Measurements from ENCODE around the gene PRR15L.
"Not testable (repeated sequence)": the region's sequence is repeated elsewhere in the genome, so short reads cannot be mapped to it uniquely, and the experiment has no call there.

PRR15L gene

GRCh38 chr17:47988445-47988844 lies 30.8 kb upstream of the PRR15L start:
- not testable (repeated sequence) for H3K23ac ChIP-seq (ENCODE audit: low read length); H4K12ac ChIP-seq (ENCODE audit: low read depth, low read length); H2BK120ac ChIP-seq (ENCODE audit: insufficient read depth, low read length, poor library complexity); H3K79me1 ChIP-seq (ENCODE audit: low read length); H3K4ac ChIP-seq (ENCODE audit: low read depth, low read length); H3K9ac ChIP-seq (ENCODE audit: low read length); H3K79me2 ChIP-seq (ENCODE audit: control insufficient read depth, insufficient read depth, low read length, poor library complexity); H3K36me3 ChIP-seq (ENCODE audit: control insufficient read depth in 1 of 2, insufficient read depth in 2 of 2, low read length in 2 of 2); H2BK12ac ChIP-seq (ENCODE audit: low read length); H3K4me3 ChIP-seq (ENCODE audit: low read depth, low read length); H4K8ac ChIP-seq (ENCODE audit: low read depth, low read length); H3K4me2 ChIP-seq (ENCODE audit: low read length); H2BK5ac ChIP-seq (ENCODE audit: low read depth, low read length, poor library complexity); H2AK5ac ChIP-seq (ENCODE audit: low read length); H2AFZ ChIP-seq (ENCODE audit: insufficient read depth, low read length, poor library complexity); H3K4me1 ChIP-seq (ENCODE audit: control insufficient read depth in 1 of 2, insufficient read depth in 2 of 2, low read length in 2 of 2); DNase-seq; H3K27ac ChIP-seq (ENCODE audit: low read depth, low read length); H4K91ac ChIP-seq (ENCODE audit: low read depth, low read length); H3K18ac ChIP-seq (ENCODE audit: low read length); H3K27me3 ChIP-seq (ENCODE audit: insufficient read depth, low read length); H3K14ac ChIP-seq (ENCODE audit: low read length); H3K9me3 ChIP-seq (ENCODE audit: insufficient read depth, low read depth, low read length)
- WGBS (ENCODE audit: extremely low coverage, insufficient coverage, insufficient read length), result no CpG with 5 or more reads among the region's 1 CpG

GRCh38 chr17:47987240-47987835 lies 29.7 kb upstream of the PRR15L start:
- Histone ChIP-seq H4K8ac (ENCODE audit: low read depth, low read length) (no peak overlapping the region), H2BK12ac (ENCODE audit: low read length) (no peak overlapping the region), H3K4ac (ENCODE audit: low read depth, low read length) (no peak overlapping the region), H3K4me1 (ENCODE audit: control insufficient read depth in 1 of 2, insufficient read depth in 2 of 2, low read length in 2 of 2) (peaks cover 6 to 7% of the 10 kb centered on the region in 2 experiments), H3K9me3 (ENCODE audit: insufficient read depth, low read depth, low read length) (peaks cover 5% of the 10 kb centered on the region), H4K12ac (ENCODE audit: low read depth, low read length) (no peak overlapping the region), H3K27me3 (ENCODE audit: insufficient read depth, low read length) (no peaks in the 10 kb centered on the region), H3K18ac (ENCODE audit: low read length) (no peak overlapping the region), H4K91ac (ENCODE audit: low read depth, low read length) (no peak overlapping the region), H3K27ac (ENCODE audit: low read depth, low read length) (no peak overlapping the region), H3K79me2 (ENCODE audit: control insufficient read depth, insufficient read depth, low read length, poor library complexity) (no peaks in the 10 kb centered on the region), H2BK120ac (ENCODE audit: insufficient read depth, low read length, poor library complexity) (no peak overlapping the region), H3K79me1 (ENCODE audit: low read length) (no peaks in the 10 kb centered on the region), H3K23ac (ENCODE audit: low read length) (no peak overlapping the region), H3K36me3 (ENCODE audit: control insufficient read depth in 1 of 2, insufficient read depth in 2 of 2, low read length in 2 of 2) (peaks cover 8 to 9% of the 10 kb centered on the region in 2 experiments), H2AK5ac (ENCODE audit: low read length) (no peak overlapping the region), H3K9ac (ENCODE audit: low read length) (no peak overlapping the region), H3K14ac (ENCODE audit: low read length) (no peak overlapping the region), H3K4me3 (ENCODE audit: low read depth, low read length) (no peak overlapping the region), H2AFZ (ENCODE audit: insufficient read depth, low read length, poor library complexity) (no peak overlapping the region), H3K4me2 (ENCODE audit: low read length) (no peak overlapping the region), H2BK5ac (ENCODE audit: low read depth, low read length, poor library complexity) (no peak overlapping the region)
- WGBS (ENCODE audit: extremely low coverage, insufficient coverage, insufficient read length), result no CpG with 5 or more reads among the region's 17 CpGs
- no peak for DNase-seq

DNA sequence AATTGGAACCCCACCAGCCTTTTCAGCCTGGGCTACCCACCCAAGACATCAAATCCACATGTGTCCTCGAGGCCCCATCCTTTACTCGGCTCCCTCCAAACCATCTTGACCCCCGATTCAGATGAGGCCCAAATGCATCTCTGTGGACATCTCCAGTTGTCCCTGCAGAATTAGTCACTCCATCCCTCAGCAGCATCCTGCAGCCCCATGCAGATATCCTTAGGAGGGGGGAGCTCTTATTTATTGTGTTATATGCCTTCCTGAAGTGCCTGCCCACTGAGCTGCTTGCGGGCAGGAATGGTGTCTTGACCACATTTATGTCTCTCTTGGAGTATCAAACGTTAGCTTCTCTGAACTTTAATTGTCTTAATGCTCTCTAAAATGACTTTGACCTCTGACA lies 28.8 kb upstream of the PRR15L start:
- Histone ChIP-seq H2BK5ac (ENCODE audit: low read depth, low read length, poor library complexity) (no peak overlapping the region), H3K4me3 (ENCODE audit: low read depth, low read length) (no peak overlapping the region), H3K23ac (ENCODE audit: low read length) (no peak overlapping the region), H3K9me3 (ENCODE audit: insufficient read depth, low read depth, low read length) (peaks cover 5% of the 10 kb centered on the region), H3K14ac (ENCODE audit: low read length) (no peak overlapping the region), H2BK12ac (ENCODE audit: low read length) (no peak overlapping the region), H3K18ac (ENCODE audit: low read length) (no peak overlapping the region), H4K12ac (ENCODE audit: low read depth, low read length) (no peak overlapping the region), H4K91ac (ENCODE audit: low read depth, low read length) (no peak overlapping the region), H3K27me3 (ENCODE audit: insufficient read depth, low read length) (no peaks in the 10 kb centered on the region), H3K79me2 (ENCODE audit: control insufficient read depth, insufficient read depth, low read length, poor library complexity) (no peaks in the 10 kb centered on the region), H2BK120ac (ENCODE audit: insufficient read depth, low read length, poor library complexity) (no peak overlapping the region), H2AFZ (ENCODE audit: insufficient read depth, low read length, poor library complexity) (no peak overlapping the region), H4K8ac (ENCODE audit: low read depth, low read length) (no peak overlapping the region), H3K36me3 (ENCODE audit: control insufficient read depth in 1 of 2, insufficient read depth in 2 of 2, low read length in 2 of 2) (peaks cover 15 to 17% of the 10 kb centered on the region in 2 experiments), H3K9ac (ENCODE audit: low read length) (no peak overlapping the region), H2AK5ac (ENCODE audit: low read length) (no peak overlapping the region), H3K4me2 (ENCODE audit: low read length) (no peak overlapping the region), H3K79me1 (ENCODE audit: low read length) (no peaks in the 10 kb centered on the region), H3K27ac (ENCODE audit: low read depth, low read length) (no peak overlapping the region), H3K4me1 (ENCODE audit: control insufficient read depth in 1 of 2, insufficient read depth in 2 of 2, low read length in 2 of 2) (peaks cover 6 to 7% of the 10 kb centered on the region in 2 experiments), H3K4ac (ENCODE audit: low read depth, low read length) (no peak overlapping the region)
- DNase-seq, result no peak
- WGBS (ENCODE audit: extremely low coverage, insufficient coverage, insufficient read length), result no CpG with 5 or more reads among the region's 5 CpGs

- Histone ChIP-seq H4K12ac (ENCODE audit: low read depth, low read length) (no peak overlapping the region), H2BK12ac (ENCODE audit: low read length) (no peak overlapping the region), H3K14ac (ENCODE audit: low read length) (no peak overlapping the region), H3K9ac (ENCODE audit: low read length) (no peak overlapping the region), H3K27me3 (ENCODE audit: insufficient read depth, low read length) (no peaks in the 10 kb centered on the region), H2BK5ac (ENCODE audit: low read depth, low read length, poor library complexity) (no peak overlapping the region), H4K8ac (ENCODE audit: low read depth, low read length) (no peak overlapping the region), H2AK5ac (ENCODE audit: low read length) (no peak overlapping the region), H3K79me2 (ENCODE audit: control insufficient read depth, insufficient read depth, low read length, poor library complexity) (no peaks in the 10 kb centered on the region), H3K4me2 (ENCODE audit: low read length) (no peak overlapping the region), H4K91ac (ENCODE audit: low read depth, low read length) (no peak overlapping the region), H3K9me3 (ENCODE audit: insufficient read depth, low read depth, low read length) (peaks cover 3% of the 10 kb centered on the region), H3K27ac (ENCODE audit: low read depth, low read length) (no peak overlapping the region), H2BK120ac (ENCODE audit: insufficient read depth, low read length, poor library complexity) (no peak overlapping the region), H3K18ac (ENCODE audit: low read length) (no peak overlapping the region), H3K79me1 (ENCODE audit: low read length) (no peaks in the 10 kb centered on the region), H2AFZ (ENCODE audit: insufficient read depth, low read length, poor library complexity) (no peak overlapping the region), H3K23ac (ENCODE audit: low read length) (no peak overlapping the region), H3K4ac (ENCODE audit: low read depth, low read length) (no peak overlapping the region), H3K36me3 (ENCODE audit: control insufficient read depth in 1 of 2, insufficient read depth in 2 of 2, low read length in 2 of 2) (peaks cover 35 to 42% of the 10 kb centered on the region in 2 experiments), H3K4me1 (ENCODE audit: control insufficient read depth in 1 of 2, insufficient read depth in 2 of 2, low read length in 2 of 2) (no peaks in the 10 kb centered on the region), H3K4me3 (ENCODE audit: low read depth, low read length) (no peak overlapping the region)
- no peak for DNase-seq
- WGBS (ENCODE audit: extremely low coverage, insufficient coverage, insufficient read length), result no CpG with 5 or more reads among the region's 11 CpGs
These were observed 26.0 kb upstream of the PRR15L start for GRCh38 chr17:47983492-47984223.

Measured in trophoblast cell (in vitro differentiated cells and primary cell).